H1 (cell line): ENCODE results near the gene BCL2L13. TPM values are rescaled to one million over a fixed set of nuclear protein-coding genes. Genes with fewer than 3 reads are reported as not detected.

Experiments used
- CTBP2 ChIP-seq: IDR thresholded peaks from 2 replicates; pipeline ENCODE4 v1.7.0; 2011; ENCODE audit warnings: borderline replicate concordance, mild to moderate bottlenecking, moderate library complexity, mixed read lengths, low read length; ENCODE audit not compliant: insufficient read depth, insufficient read length
- JUN ChIP-seq: IDR thresholded peaks from 2 replicates; pipeline ENCODE4 v1.6.1; 2011; ENCODE audit warnings: low read depth, mild to moderate bottlenecking, improper control_type of control experiment, low read length
- JUND ChIP-seq: IDR thresholded peaks from 2 replicates; pipeline ENCODE4 v1.6.1; 2011; ENCODE audit warnings: mild to moderate bottlenecking, improper control_type of control experiment, low read length
- PHF8 ChIP-seq: fragments of 200-600 bp; sonication (generic); conservative IDR thresholded peaks from 2 replicates; pipeline ENCODE4 v1.7.1; 2012; ENCODE audit warnings: low read depth, mild to moderate bottlenecking, inconsistent platforms, low read length, moderate library complexity
- POU5F1 ChIP-seq: IDR thresholded peaks from 2 replicates; pipeline ENCODE4 v1.6.1; 2011; ENCODE audit warnings: low read depth, mild to moderate bottlenecking, low read length, moderate library complexity
- SP2 ChIP-seq: IDR thresholded peaks from 2 replicates; pipeline ENCODE4 v1.6.1; 2012; ENCODE audit warnings: mild to moderate bottlenecking, low read length, inconsistent platforms
- microRNA-seq, 2 experiments: library from miRNA; unstranded; fragments of <30 nt; microRNA quantifications; one replicate each; pipeline versions ENCODE4 to v1.2.0, GENCODE V29; 2016 to 2020; ENCODE audit warnings: borderline microRNAs expressed in 2 of 2, borderline number of aligned reads in 2 of 2, borderline replicate concordance in 1 of 2
- polyA plus RNA-seq, 7 experiments: library from polyadenylated mRNA; depleted of rRNA in 3 of 7; stranded (reverse) in 5 of 7; unstranded in 2 of 7; fragments of >200 nt in 5 of 7; fragments of 200-250 nt in 2 of 7; gene quantifications; 1 replicate in 5 of 7; 2 replicates in 1 of 7; 4 replicates in 1 of 7; pipeline versions ENCODE4 v1.2.1 to v1.2.3, GENCODE V29; 2011 to 2013; ENCODE audit warnings: missing spikeins in 2 of 7, mixed read lengths in 2 of 7
- small RNA-seq: library from polyadenylated mRNA; stranded (forward); fragments of <200 nt; extraction: miRNeasy Mini kit (QIAGEN cat#:217004); gene quantifications from one replicate; pipeline ENCODE3, GENCODE V24; 2013; ENCODE audit not compliant: insufficient read depth
- total RNA-seq: library from RNA; stranded (reverse); fragmentation: NEBNext Ultra II Directional; extraction: Animal tissue kit (Norgen Biotek cat#: 25700); gene quantifications from 2 replicates; pipeline ENCODE4 v1.2.1, GENCODE V29; 2021
- TF ChIP-seq, protein P1 (sequence below): IDR thresholded peaks from 2 replicates; pipeline ENCODE4 v1.6.1; 2011; ENCODE audit warnings: low read depth, mild to moderate bottlenecking, low read length; ENCODE audit not compliant: insufficient read depth

Gene BCL2L13
- total and polyA plus RNA-seq, 2 of the 8 experiments (the other 6 are each of a cell fraction or from before 2014, with no cell fraction given) = 20.7 to 35.0 TPM

- TF ChIP-seq SP2 (no peak), POU5F1 (no peak), PHF8 (no peak), CTBP2 (no peak), JUN (no peak), JUND (no peak)
- TF ChIP-seq, protein P1, sequence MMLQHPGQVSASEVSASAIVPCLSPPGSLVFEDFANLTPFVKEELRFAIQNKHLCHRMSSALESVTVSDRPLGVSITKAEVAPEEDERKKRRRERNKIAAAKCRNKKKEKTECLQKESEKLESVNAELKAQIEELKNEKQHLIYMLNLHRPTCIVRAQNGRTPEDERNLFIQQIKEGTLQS = no peak
- TF ChIP-seq, all 59 proteins: peak for 0
Measured at GRCh38 chr22:17780116-17780740, 141.7 kb downstream of the BCL2L13 start (continued).

Small RNA genes lying within 50 kb of the gene (microRNA-seq; reads per million reads assigned to microRNA genes)
- 0 reads per million in 2 experiments for gene MIR3198-1

Small RNA genes lying within 50 kb of the gene (small RNA-seq; reads per million reads assigned to genes)
- not detected for gene MIR3198-1

Other genes with a start within 250 kb of the BCL2L13 start
- 2.2 and 2.8 TPM in 2 replicates for gene SLC25A18, start 75.3 kb upstream of the BCL2L13 start, total RNA-seq
- 2.7 and 2.9 TPM in 2 replicates for gene SLC25A18, start 75.3 kb upstream of the BCL2L13 start, polyA plus RNA-seq (2011; rRNA removed)
- gene ATP6V1E1, start 10.0 kb upstream of the BCL2L13 start, total RNA-seq = 87.3 and 88.1 TPM in 2 replicates
- gene ATP6V1E1, start 10.0 kb upstream of the BCL2L13 start, polyA plus RNA-seq (2011; rRNA removed) = 49.3 and 80.4 TPM in 2 replicates
- 39.3 and 41.6 TPM in 2 replicates for gene BID, start 135.7 kb downstream of the BCL2L13 start, total RNA-seq
- 114 and 133 TPM in 2 replicates for gene BID, start 135.7 kb downstream of the BCL2L13 start, polyA plus RNA-seq (2011; rRNA removed)